ENCODE data around the gene PRKAG2. TPM values are rescaled to one million over a fixed set of nuclear protein-coding genes. Genes with fewer than 3 reads are reported as not detected.

Gene PRKAG2
- total RNA-seq, 3 donors from 2014 or later, result 42.4 to 48.5 (median 46.6) TPM

GRCh38 chr7:151779255-151779654 is 97.7 kb downstream of the PRKAG2 start:
- Histone ChIP-seq H3K4me1 (ENCODE audit: low read depth) (no peaks in the 10 kb centered on the region), H3K4me3 (no peak overlapping the region), H3K9me3 (no peaks in the 10 kb centered on the region), H3K36me3 (ENCODE audit: low read depth) (no peaks in the 10 kb centered on the region)
- intact Hi-C loops (cut with DNase I, micrococcal nuclease), result no loop called here
- no peak for DNase-seq
- no peak for ATAC-seq
- TF ChIP-seq, protein P1, sequence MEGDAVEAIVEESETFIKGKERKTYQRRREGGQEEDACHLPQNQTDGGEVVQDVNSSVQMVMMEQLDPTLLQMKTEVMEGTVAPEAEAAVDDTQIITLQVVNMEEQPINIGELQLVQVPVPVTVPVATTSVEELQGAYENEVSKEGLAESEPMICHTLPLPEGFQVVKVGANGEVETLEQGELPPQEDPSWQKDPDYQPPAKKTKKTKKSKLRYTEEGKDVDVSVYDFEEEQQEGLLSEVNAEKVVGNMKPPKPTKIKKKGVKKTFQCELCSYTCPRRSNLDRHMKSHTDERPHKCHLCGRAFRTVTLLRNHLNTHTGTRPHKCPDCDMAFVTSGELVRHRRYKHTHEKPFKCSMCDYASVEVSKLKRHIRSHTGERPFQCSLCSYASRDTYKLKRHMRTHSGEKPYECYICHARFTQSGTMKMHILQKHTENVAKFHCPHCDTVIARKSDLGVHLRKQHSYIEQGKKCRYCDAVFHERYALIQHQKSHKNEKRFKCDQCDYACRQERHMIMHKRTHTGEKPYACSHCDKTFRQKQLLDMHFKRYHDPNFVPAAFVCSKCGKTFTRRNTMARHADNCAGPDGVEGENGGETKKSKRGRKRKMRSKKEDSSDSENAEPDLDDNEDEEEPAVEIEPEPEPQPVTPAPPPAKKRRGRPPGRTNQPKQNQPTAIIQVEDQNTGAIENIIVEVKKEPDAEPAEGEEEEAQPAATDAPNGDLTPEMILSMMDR (IDR thresholded peaks at IDR 0.05), result no peak

DNA sequence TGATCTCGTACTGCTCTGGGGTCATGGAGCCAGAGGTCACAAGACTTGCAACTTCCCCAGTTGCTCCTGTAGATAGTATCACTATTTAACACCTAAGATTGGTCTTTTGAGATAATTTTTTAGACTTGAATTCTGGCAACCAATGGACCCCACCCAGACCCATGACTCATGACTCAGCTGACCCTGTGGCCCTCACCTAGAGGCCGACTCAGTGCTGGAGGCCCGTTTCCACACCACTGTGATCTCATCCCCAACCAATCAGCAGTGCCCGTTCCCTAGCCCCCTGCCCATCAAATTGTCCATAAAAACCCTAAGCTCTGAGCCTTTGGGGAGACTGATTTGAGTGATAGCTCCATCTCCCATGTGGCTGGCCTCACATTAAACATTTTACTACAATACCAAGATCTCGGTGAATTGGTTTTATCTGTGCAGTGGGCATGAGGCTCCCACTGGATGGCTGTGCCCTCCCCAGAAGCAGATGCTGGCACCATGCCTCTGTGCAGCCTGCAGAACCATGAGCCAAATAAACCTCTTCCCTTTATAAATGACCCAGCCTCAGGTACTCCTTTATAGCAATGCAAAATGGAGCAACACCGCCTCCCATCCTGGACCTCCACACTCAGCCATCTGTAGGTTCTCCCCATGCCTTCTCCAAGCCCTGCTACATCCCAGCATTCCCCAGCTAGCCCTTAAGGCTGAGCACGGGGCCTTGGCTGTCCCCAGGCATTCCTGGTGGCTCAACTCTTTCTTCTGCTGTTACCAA is 98.8 kb downstream of the PRKAG2 start:
- TF ChIP-seq, protein P1 (IDR thresholded peaks at IDR 0.05), result no peak
- Histone ChIP-seq H3K36me3 (ENCODE audit: low read depth) (no peaks in the 10 kb centered on the region), H3K9me3 (no peaks in the 10 kb centered on the region), H3K4me3 (no peak overlapping the region), H3K4me1 (ENCODE audit: low read depth) (no peaks in the 10 kb centered on the region)
- ATAC-seq (no peak), DNase-seq (no peak)
- intact Hi-C loops (cut with DNase I, micrococcal nuclease), result no loop called here

DNA sequence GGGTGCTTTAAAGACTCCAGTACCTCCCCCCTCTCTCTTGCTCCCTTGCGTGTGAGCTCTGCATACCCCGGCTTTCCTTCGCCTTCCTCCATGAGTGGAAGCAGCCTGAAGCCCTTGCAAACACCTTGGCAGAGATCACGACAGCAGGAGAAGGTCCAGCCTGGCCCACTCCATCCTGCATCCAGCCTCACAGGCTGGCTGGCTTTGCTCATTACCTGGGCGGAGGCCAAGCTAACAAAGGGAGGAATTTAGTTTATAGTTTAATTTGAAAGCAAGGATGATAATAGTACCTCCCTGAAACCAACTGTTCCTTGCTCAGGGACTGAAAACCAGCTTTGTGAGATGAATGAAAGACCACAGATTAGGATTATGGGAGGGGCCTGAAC is 99.4 kb downstream of the PRKAG2 start:
- H3K4me3 ChIP-seq, result no peak overlapping the region
- no peaks in the 10 kb centered on the region for H3K9me3 ChIP-seq
- TF ChIP-seq, protein P1 (IDR thresholded peaks at IDR 0.05), result no peak
- no peaks in the 10 kb centered on the region for H3K36me3 ChIP-seq (ENCODE audit: low read depth)
- no peaks in the 10 kb centered on the region for H3K4me1 ChIP-seq (ENCODE audit: low read depth)
- no peak for ATAC-seq
- no peak for DNase-seq
- intact Hi-C loops (cut with DNase I, micrococcal nuclease), result no loop called here

DNA sequence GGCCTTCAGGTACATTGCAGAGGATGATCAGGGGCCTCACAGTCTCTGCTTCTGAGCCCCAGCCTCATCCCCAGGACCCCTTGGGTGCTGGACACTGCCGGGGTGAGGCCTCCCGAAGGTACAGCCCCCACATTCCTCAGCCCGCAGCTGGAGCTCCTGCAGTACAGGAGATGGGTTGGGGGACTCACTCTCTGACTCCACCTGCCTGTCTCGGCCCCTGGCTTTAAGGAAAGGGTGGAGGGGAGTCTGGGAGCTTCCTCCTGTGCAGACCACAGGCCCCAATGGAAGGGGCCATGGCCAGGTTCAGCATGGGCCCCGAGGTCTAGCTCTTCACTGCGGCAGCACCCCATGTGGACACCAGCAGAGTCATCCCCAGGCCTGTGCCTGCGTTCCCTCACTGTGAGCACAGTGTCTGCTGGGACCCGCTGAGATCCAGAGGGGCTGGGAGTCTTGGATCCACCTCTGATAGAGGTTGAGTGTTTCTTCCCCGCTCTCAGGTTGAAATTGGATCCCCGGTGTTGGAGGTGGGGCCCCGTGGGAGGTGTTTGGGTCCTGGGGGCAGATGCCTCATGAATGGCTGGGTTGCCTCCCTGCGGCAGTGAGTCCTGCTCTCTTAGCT is 99.9 kb downstream of the PRKAG2 start:
- H3K4me1 ChIP-seq (ENCODE audit: low read depth), result no peaks in the 10 kb centered on the region
- intact Hi-C loops (cut with DNase I, micrococcal nuclease), result no loop called here
- DNase-seq (no peak), ATAC-seq (no peak)
- H3K9me3 ChIP-seq, result no peaks in the 10 kb centered on the region
- no peak overlapping the region for H3K4me3 ChIP-seq
- TF ChIP-seq, protein P1 (IDR thresholded peaks at IDR 0.05), result no peak
- H3K36me3 ChIP-seq (ENCODE audit: low read depth), result no peaks in the 10 kb centered on the region

GRCh38 chr7:151776446-151776845 is 100.5 kb downstream of the PRKAG2 start:
- Histone ChIP-seq H3K36me3 (ENCODE audit: low read depth) (no peaks in the 10 kb centered on the region), H3K4me1 (ENCODE audit: low read depth) (no peaks in the 10 kb centered on the region), H3K4me3 (no peak overlapping the region), H3K9me3 (no peaks in the 10 kb centered on the region)
- ATAC-seq (no peak), DNase-seq (no peak)
- TF ChIP-seq, protein P1 (IDR thresholded peaks at IDR 0.05), result no peak
- intact Hi-C loops (cut with DNase I, micrococcal nuclease), result no loop called here

All from mucosa of descending colon (tissue), 3 donors.